K562 (cell line): ENCODE data around the gene THAP11. TPM values are rescaled to one million over a fixed set of nuclear protein-coding genes. Genes with fewer than 3 reads are reported as not detected.

Source experiments
- ATAC-seq: fragments of 200-7000 bp; cut with Tn5 transposase; 3 replicates; pipeline ENCODE4 v1.9.1; 2020; ENCODE audit warnings: moderate library complexity
- BruUV-seq: library from RNA; stranded (reverse); fragments of 400-500 nt; replicated peaks from 2 replicates; lab custom pipeline; 2021; lab: Mats Ljungman, UMichigan
- CTCF ChIA-PET: fragments of 300-600 bp; formaldehyde crosslinking; extraction: SDS; loops from one replicate; lab custom pipeline; 2021; ENCODE audit warnings: low intra/inter-chr PET ratio; lab: Yijun Ruan, JAX
- POLR2A ChIA-PET: fragments of 300-600, 350-650 bp; sonication (Branson Sonifier 250); formaldehyde crosslinking; extraction: SDS; loops from one replicate; lab custom pipeline; 2021; ENCODE audit warnings: antibody characterized with exemption, inconsistent platforms; lab: Yijun Ruan, JAX
- DNase-seq, 4 experiments: peaks; one replicate each; pipeline versions ENCODE4 v3.0.0 to v3.0.0-alpha.2; 2011 to 2018; ENCODE audit warnings: low spot score in 3 of 4, mixed read lengths in 3 of 4; ENCODE audit errors: extremely low read depth in 1 of 4
- FAIRE-seq: peaks from 2 replicates; lab custom pipeline; 2011; peaks lifted over from hg19 to GRCh38; lab: Jason Lieb, UNC
- H2AFZ ChIP-seq: 2 replicates; pipeline ENCODE4 v1.6.0; 2011; ENCODE audit warnings: low read depth, low read length, control low read depth, inconsistent platforms
- H3K27ac ChIP-seq: fragments of 200-600 bp; 3 replicates; pipeline ENCODE4 v1.8.0; 2011; ENCODE audit warnings: low read depth, mild to moderate bottlenecking, control low read depth, inconsistent platforms, low read length, moderate library complexity, mixed read lengths; ENCODE audit errors: extremely low read depth
- H3K27me3 ChIP-seq, 2 experiments: fragments of 300-600 bp in 1 of 2; 2 replicates in 1 of 2; 3 replicates in 1 of 2; pipeline versions ENCODE4 v1.6.0 to v1.8.0; 2011; ENCODE audit warnings: inconsistent platforms in 2 of 2, low read length in 2 of 2, mild to moderate bottlenecking in 1 of 2, mixed read lengths in 1 of 2, moderate library complexity in 1 of 2; ENCODE audit not compliant: control insufficient read depth in 2 of 2, insufficient read depth in 2 of 2
- H3K36me3 ChIP-seq: fragments of 300-600 bp; 3 replicates; pipeline ENCODE4 v1.8.0; 2011; ENCODE audit warnings: mild to moderate bottlenecking, low read length, inconsistent platforms; ENCODE audit not compliant: control insufficient read depth, insufficient read depth
- H3K4me1 ChIP-seq, 2 experiments: fragments of 200-600 bp in 1 of 2; replicated peaks in 1 of 2; 2 replicates in 1 of 2; 3 replicates in 1 of 2; pipeline versions ENCODE4 v1.5.1 to v1.8.0; 2011; ENCODE audit warnings: inconsistent platforms in 2 of 2, low read length in 2 of 2, mild to moderate bottlenecking in 1 of 2, mixed read lengths in 1 of 2, moderate library complexity in 1 of 2; ENCODE audit not compliant: control insufficient read depth in 2 of 2, insufficient read depth in 2 of 2
- H3K4me2 ChIP-seq: 2 replicates; pipeline ENCODE4 v1.6.1; 2011; ENCODE audit warnings: low read length, control low read depth, inconsistent platforms, mixed read lengths; ENCODE audit not compliant: insufficient read depth
- H3K4me3 ChIP-seq: fragments of 200-600 bp; sonication (generic), shearing (Covaris generic); 2 replicates; pipeline ENCODE4 v1.5.1; 2016; ENCODE audit warnings: control low read depth, inconsistent platforms
- H3K79me2 ChIP-seq: fragments of 200-600 bp; 3 replicates; pipeline ENCODE4 v1.8.0; 2011; ENCODE audit warnings: low read length, inconsistent platforms; ENCODE audit not compliant: control insufficient read depth, insufficient read depth
- H3K9ac ChIP-seq, 2 experiments: 2 replicates each; pipeline versions ENCODE4 v1.6.0 to v1.6.1; 2011; ENCODE audit warnings: low read depth in 2 of 2, low read length in 2 of 2, control low read depth in 1 of 2, inconsistent platforms in 1 of 2, mild to moderate bottlenecking in 1 of 2, mixed read lengths in 1 of 2; ENCODE audit not compliant: insufficient read depth in 1 of 2
- H3K9me1 ChIP-seq: one replicate; pipeline ENCODE4 v1.6.0; 2011; ENCODE audit warnings: inconsistent platforms, mild to moderate bottlenecking, low read length, moderate library complexity; ENCODE audit not compliant: control insufficient read depth, insufficient read depth
- H3K9me3 ChIP-seq: replicated peaks from 2 replicates; pipeline ENCODE4 v1.5.1; 2011; ENCODE audit warnings: low read depth, low read length, inconsistent platforms; ENCODE audit not compliant: control insufficient read depth, insufficient read depth
- H4K20me1 ChIP-seq: replicated peaks from 2 replicates; pipeline ENCODE4 v1.6.1; 2011; ENCODE audit warnings: low read length, inconsistent platforms, mixed read lengths; ENCODE audit not compliant: control insufficient read depth, insufficient read depth
- EHMT2 ChIP-seq: fragments of 450-650 bp; IDR thresholded peaks from 2 replicates; pipeline ENCODE4 v1.6.1; 2018; ENCODE audit warnings: antibody characterized with exemption
- NCOA6 ChIP-seq: fragments of 450-650 bp; IDR thresholded peaks from 2 replicates; pipeline ENCODE4 v1.6.1; 2017; ENCODE audit warnings: mild to moderate bottlenecking
- NEUROD1 ChIP-seq: fragments of 150-350 bp; IDR thresholded peaks from 2 replicates; pipeline ENCODE4 v1.6.1; 2014; ENCODE audit warnings: borderline replicate concordance, low read length, low read depth; ENCODE audit not compliant: partially characterized antibody
- ZC3H8 ChIP-seq: fragments of 450-650 bp; IDR thresholded peaks from 2 replicates; pipeline ENCODE4 v1.6.1; 2017
- ZKSCAN3 ChIP-seq: fragments of 250-450 bp; sonication (Bioruptor Pico); IDR thresholded peaks from 2 replicates; pipeline ENCODE4 v1.4.0; 2020
- WGBS: fragments of 100-300 bp; shearing (Covaris generic); methylation state at CpG from one replicate; pipeline ENCODE4 v1.1.6; 2016; ENCODE audit warnings: low coverage, mixed read lengths; ENCODE audit not compliant: insufficient coverage; ENCODE audit errors: missing lambda C conversion rate; 5-methylcytosine and 5-hydroxymethylcytosine counted together
- in situ Hi-C: fragments of 300-500 bp; cut with MboI; formaldehyde crosslinking; loops from 4 replicates; pipeline ENCODE4 v1.15.0; 2018; ENCODE audit warnings: inconsistent platforms, mixed read lengths
- intact Hi-C: fragments of 100-400 bp; cut with micrococcal nuclease; formaldehyde crosslinking; loops from 2 replicates; pipeline ENCODE4 v1.14.2; 2022
- polyA plus RNA-seq, 8 experiments: library from polyadenylated mRNA; depleted of rRNA in 4 of 8; stranded (reverse) in 5 of 8; unstranded in 3 of 8; fragments of >200 nt; fragmentation: Nextera tagmentation in 2 of 8; fragmentation: Illumina TruSeq in 1 of 8; extraction: Ambion mirVana in 2 of 8; extraction: Trizol in 1 of 8; gene quantifications; 2 replicates each; pipeline versions ENCODE4 v1.2.1 to v1.2.3, GENCODE V29; 2011 to 2014; ENCODE audit warnings: inconsistent platforms in 1 of 8, missing spikeins in 1 of 8
- total RNA-seq, 7 experiments: library from RNA; depleted of rRNA in 6 of 7; stranded (reverse); fragments of >200 nt in 6 of 7; fragmentation: Illumina TruSeq in 2 of 7; extraction: Trizol in 2 of 7; gene quantifications; 2 replicates each; pipeline versions ENCODE4 v1.2.1 to v1.2.3, GENCODE V29; 2011 to 2021; ENCODE audit warnings: low replicate concordance in 1 of 7
- TF ChIP-seq, protein P1 (sequence below): sonication (generic); formaldehyde crosslinking; IDR thresholded peaks from 2 replicates; pipeline ENCODE4 v1.8.1; 2023; ENCODE audit warnings: mild to moderate bottlenecking, missing genetic modification reagents
- TF ChIP-seq, protein P2 (sequence below): fragments of 450-650 bp; IDR thresholded peaks from one replicate; pipeline ENCODE4 v1.6.1; 2018; ENCODE audit warnings: mild to moderate bottlenecking, moderate library complexity; ENCODE audit not compliant: partially characterized antibody
- TF ChIP-seq, protein P3 (sequence below), 3 experiments: IDR thresholded peaks in 2 of 3; conservative IDR thresholded peaks in 1 of 3; 2 replicates each; pipeline ENCODE4 v1.5.1; 2011 to 2012; ENCODE audit warnings: low read length in 3 of 3, mild to moderate bottlenecking in 3 of 3, control low read depth in 2 of 3, improper control_type of control experiment in 1 of 3, inconsistent platforms in 1 of 3, low read depth in 1 of 3, mixed read lengths in 1 of 3, moderate library complexity in 1 of 3; ENCODE audit not compliant: insufficient read depth in 2 of 3

The THAP11 gene
- total and polyA plus RNA-seq, 9 of the 15 experiments (the other 6 are each of a cell fraction or from before 2014, with no cell fraction given), result 2.4 to 31.6 (median 21.4) TPM

DNA sequence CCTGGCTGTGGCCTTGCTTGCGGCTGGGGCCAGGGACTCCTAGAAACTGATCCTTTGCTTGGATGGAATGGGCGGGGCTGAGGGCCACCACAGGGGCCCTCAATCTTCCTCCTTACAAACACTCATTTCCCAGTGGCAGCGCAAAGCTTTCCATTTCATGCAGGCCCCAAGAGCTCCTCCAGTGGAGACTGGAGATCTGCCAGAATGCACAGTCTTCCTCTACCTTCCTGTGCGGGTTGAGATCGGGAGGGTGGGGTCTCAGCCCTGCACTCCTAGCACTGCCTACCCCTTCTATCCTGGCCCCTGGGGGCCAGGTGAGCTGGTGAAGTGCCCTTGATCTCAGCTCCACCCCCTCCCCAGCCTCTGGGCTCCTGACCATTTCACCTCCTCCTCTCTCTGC, 44.3 kb downstream of the THAP11 start:
- in situ Hi-C loops (no loop called here), intact Hi-C loops (loop anchor here (10.0 kb wide), 1 partner anchor 158 kb away; no protein-coding TSS in a partner anchor)
- Histone ChIP-seq H3K27ac (no peak overlapping the region), H3K79me2 (no peaks in the 10 kb centered on the region), H2AFZ (no peak overlapping the region), H3K4me2 (no peak overlapping the region), H3K9me1 (no peaks in the 10 kb centered on the region), H3K9me3 (no peaks in the 10 kb centered on the region), H4K20me1 (peaks cover 18% of the 10 kb centered on the region), H3K4me1 (peaks cover 9 to 43% of the 10 kb centered on the region in 2 experiments; a peak in 4 of 5 replicates), H3K27me3 (no peaks in the 10 kb centered on the region), H3K9ac (peak overlapping the region in 1 of 2 experiments; percentile 50; a peak in 2 of 4 replicates), H3K4me3 (no peak overlapping the region), H3K36me3 (peaks cover 38% of the 10 kb centered on the region; the same call in 2 of the 3 replicates)
- POLR2A ChIA-PET, result interaction anchor here (1.3 to 4.1 kb wide), 3 partner anchors 10 to 12 kb away, joined by 5 to 15 read pairs (median 7); partner anchors contain the start of gene EDC4
- FAIRE-seq (no peak), DNase-seq (peak in 1 of 4 experiments; percentile 40), ATAC-seq (no peak)
- 74% methylated on average over 3 of the region's 5 CpGs for WGBS
- CTCF ChIA-PET, result no interaction called here
- BruUV-seq, result no TSS peak
- TF ChIP-seq NEUROD1 (no peak), NCOA6 (no peak), ZC3H8 (no peak), EHMT2 (no peak), ZKSCAN3 (no peak)
- TF ChIP-seq, protein P1, sequence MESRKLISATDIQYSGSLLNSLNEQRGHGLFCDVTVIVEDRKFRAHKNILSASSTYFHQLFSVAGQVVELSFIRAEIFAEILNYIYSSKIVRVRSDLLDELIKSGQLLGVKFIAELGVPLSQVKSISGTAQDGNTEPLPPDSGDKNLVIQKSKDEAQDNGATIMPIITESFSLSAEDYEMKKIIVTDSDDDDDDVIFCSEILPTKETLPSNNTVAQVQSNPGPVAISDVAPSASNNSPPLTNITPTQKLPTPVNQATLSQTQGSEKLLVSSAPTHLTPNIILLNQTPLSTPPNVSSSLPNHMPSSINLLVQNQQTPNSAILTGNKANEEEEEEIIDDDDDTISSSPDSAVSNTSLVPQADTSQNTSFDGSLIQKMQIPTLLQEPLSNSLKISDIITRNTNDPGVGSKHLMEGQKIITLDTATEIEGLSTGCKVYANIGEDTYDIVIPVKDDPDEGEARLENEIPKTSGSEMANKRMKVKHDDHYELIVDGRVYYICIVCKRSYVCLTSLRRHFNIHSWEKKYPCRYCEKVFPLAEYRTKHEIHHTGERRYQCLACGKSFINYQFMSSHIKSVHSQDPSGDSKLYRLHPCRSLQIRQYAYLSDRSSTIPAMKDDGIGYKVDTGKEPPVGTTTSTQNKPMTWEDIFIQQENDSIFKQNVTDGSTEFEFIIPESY, result peak; percentile 69
- TF ChIP-seq, protein P2, sequence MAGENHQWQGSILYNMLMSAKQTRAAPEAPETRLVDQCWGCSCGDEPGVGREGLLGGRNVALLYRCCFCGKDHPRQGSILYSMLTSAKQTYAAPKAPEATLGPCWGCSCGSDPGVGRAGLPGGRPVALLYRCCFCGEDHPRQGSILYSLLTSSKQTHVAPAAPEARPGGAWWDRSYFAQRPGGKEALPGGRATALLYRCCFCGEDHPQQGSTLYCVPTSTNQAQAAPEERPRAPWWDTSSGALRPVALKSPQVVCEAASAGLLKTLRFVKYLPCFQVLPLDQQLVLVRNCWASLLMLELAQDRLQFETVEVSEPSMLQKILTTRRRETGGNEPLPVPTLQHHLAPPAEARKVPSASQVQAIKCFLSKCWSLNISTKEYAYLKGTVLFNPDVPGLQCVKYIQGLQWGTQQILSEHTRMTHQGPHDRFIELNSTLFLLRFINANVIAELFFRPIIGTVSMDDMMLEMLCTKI, result no peak
- TF ChIP-seq, protein P3, sequence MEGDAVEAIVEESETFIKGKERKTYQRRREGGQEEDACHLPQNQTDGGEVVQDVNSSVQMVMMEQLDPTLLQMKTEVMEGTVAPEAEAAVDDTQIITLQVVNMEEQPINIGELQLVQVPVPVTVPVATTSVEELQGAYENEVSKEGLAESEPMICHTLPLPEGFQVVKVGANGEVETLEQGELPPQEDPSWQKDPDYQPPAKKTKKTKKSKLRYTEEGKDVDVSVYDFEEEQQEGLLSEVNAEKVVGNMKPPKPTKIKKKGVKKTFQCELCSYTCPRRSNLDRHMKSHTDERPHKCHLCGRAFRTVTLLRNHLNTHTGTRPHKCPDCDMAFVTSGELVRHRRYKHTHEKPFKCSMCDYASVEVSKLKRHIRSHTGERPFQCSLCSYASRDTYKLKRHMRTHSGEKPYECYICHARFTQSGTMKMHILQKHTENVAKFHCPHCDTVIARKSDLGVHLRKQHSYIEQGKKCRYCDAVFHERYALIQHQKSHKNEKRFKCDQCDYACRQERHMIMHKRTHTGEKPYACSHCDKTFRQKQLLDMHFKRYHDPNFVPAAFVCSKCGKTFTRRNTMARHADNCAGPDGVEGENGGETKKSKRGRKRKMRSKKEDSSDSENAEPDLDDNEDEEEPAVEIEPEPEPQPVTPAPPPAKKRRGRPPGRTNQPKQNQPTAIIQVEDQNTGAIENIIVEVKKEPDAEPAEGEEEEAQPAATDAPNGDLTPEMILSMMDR (IDR thresholded peaks at IDR 0.05 in 2 of 3, conservative IDR thresholded peaks at IDR 0.05 in 1 of 3; ENCODE audit: insufficient read depth in 2 of 3, low read depth in 1 of 3, low read length in 3 of 3), result peak in 1 of 3 experiments; percentile 40; a peak in 1 of 6 replicates
